Fibroblast of lung (primary cell): ENCODE measurements around the gene LOXHD1. TPM values are rescaled to one million over a fixed set of nuclear protein-coding genes. Genes with fewer than 3 reads are reported as not detected.

Source experiments
- DNase-seq, 2 donors: peaks; one replicate each; pipeline versions ENCODE4 v3.0.0 to v3.0.0-alpha.2; 2010; ENCODE audit warnings: low read depth in 2 of 2
- H2AFZ ChIP-seq: 2 replicates; pipeline ENCODE4 v1.5.1; 2012; ENCODE audit warnings: low read length, control low read depth, inconsistent platforms
- H3K27ac ChIP-seq: 2 replicates; pipeline ENCODE4 v1.5.1; 2011; ENCODE audit warnings: low read length, control low read depth; ENCODE audit not compliant: insufficient read depth
- H3K27me3 ChIP-seq: 2 replicates; pipeline ENCODE4 v1.5.1; 2011; ENCODE audit warnings: mild to moderate bottlenecking, low read length; ENCODE audit not compliant: control insufficient read depth, insufficient read depth
- H3K36me3 ChIP-seq: 2 replicates; pipeline ENCODE4 v1.5.1; 2011; ENCODE audit warnings: low read length; ENCODE audit not compliant: control insufficient read depth, insufficient read depth
- H3K4me1 ChIP-seq: 2 replicates; pipeline ENCODE4 v1.5.1; 2011; ENCODE audit warnings: low read length; ENCODE audit not compliant: control insufficient read depth, insufficient read depth; ENCODE audit errors: extremely low read depth
- H3K4me2 ChIP-seq: 2 replicates; pipeline ENCODE4 v1.5.1; 2011; ENCODE audit warnings: low read length, control low read depth; ENCODE audit not compliant: insufficient read depth; ENCODE audit errors: extremely low read depth
- H3K4me3 ChIP-seq, 4 experiments: fragments of 200-600 bp in 1 of 4; sonication (generic) in 1 of 4; replicated peaks in 1 of 4; 2 replicates each; pipeline ENCODE4 v1.5.1; 2011 to 2016; ENCODE audit warnings: low read length in 4 of 4, low read depth in 3 of 4, mild to moderate bottlenecking in 3 of 4, control low read depth in 2 of 4, inconsistent platforms in 1 of 4, mixed read lengths in 1 of 4; ENCODE audit not compliant: insufficient read depth in 1 of 4; ENCODE audit errors: control extremely low read depth in 1 of 4
- H3K79me2 ChIP-seq: 2 replicates; pipeline ENCODE4 v1.5.1; 2012; ENCODE audit warnings: mild to moderate bottlenecking, low read length, inconsistent platforms; ENCODE audit not compliant: control insufficient read depth, insufficient read depth
- H3K9ac ChIP-seq: 2 replicates; pipeline ENCODE4 v1.5.1; 2011; ENCODE audit warnings: mild to moderate bottlenecking, low read length, control low read depth; ENCODE audit not compliant: insufficient read depth
- H3K9me3 ChIP-seq: 2 replicates; pipeline ENCODE4 v1.5.1; 2012; ENCODE audit warnings: low read depth, low read length; ENCODE audit not compliant: control insufficient read depth, insufficient read depth
- H4K20me1 ChIP-seq: 2 replicates; pipeline ENCODE4 v1.5.1; 2011; ENCODE audit warnings: low read length; ENCODE audit not compliant: control insufficient read depth, insufficient read depth; ENCODE audit errors: extremely low read depth
- CTCF ChIP-seq, 2 donors: IDR thresholded peaks in 1 of 2; conservative IDR thresholded peaks in 1 of 2; 1 replicate in 1 of 2; 2 replicates in 1 of 2; pipeline ENCODE4 v1.5.1; 2011 to 2012; ENCODE audit warnings: low read length in 2 of 2, control low read depth in 1 of 2, inconsistent platforms in 1 of 2, low read depth in 1 of 2, mild to moderate bottlenecking in 1 of 2
- EZH2 ChIP-seq: IDR thresholded peaks from 2 replicates; pipeline ENCODE4 v1.5.1; 2012; ENCODE audit warnings: low read length, control low read depth, mild to moderate bottlenecking; ENCODE audit errors: missing control alignments
- polyA plus RNA-seq, 2 donors: library from polyadenylated mRNA; depleted of rRNA in 1 of 2; stranded (reverse) in 1 of 2; unstranded in 1 of 2; fragments of >200 nt; gene quantifications; 2 replicates each; pipeline ENCODE4 v1.2.1, GENCODE V29; 2011 to 2012; ENCODE audit warnings: missing spikeins in 1 of 2
- total RNA-seq: library from RNA; depleted of rRNA; stranded (reverse); fragments of >200 nt; gene quantifications from 2 replicates; pipeline ENCODE4 v1.2.1, GENCODE V29; 2014

LOXHD1 gene
- total and polyA plus RNA-seq, 2 donors (not counting 1 experiment from before 2014, with no cell fraction given), result not detected

- H3K27me3 ChIP-seq, result no peaks in the 10 kb centered on the region
- TF ChIP-seq CTCF (conservative IDR thresholded peaks at IDR 0.05 in 1 of 2, IDR thresholded peaks at IDR 0.05 in 1 of 2; ENCODE audit: low read depth in 1 of 2, low read length in 2 of 2) (no peak), EZH2 (no peak)
- H3K9me3 ChIP-seq, result no peaks in the 10 kb centered on the region
- H3K4me1 ChIP-seq, result no peaks in the 10 kb centered on the region
- H3K4me2 ChIP-seq, result no peak overlapping the region
- H3K36me3 ChIP-seq, result no peaks in the 10 kb centered on the region
- no peak overlapping the region for H2AFZ ChIP-seq
- H3K9ac ChIP-seq, result no peak overlapping the region
- no peak overlapping the region for H3K27ac ChIP-seq
- H4K20me1 ChIP-seq, result no peaks in the 10 kb centered on the region
- H3K4me3 ChIP-seq, result no peak overlapping the region
- no peaks in the 10 kb centered on the region for H3K79me2 ChIP-seq
- DNase-seq, result no peak
These were observed 37.5 kb downstream of the LOXHD1 start for GRCh38 chr18:46619559-46619958.

DNA sequence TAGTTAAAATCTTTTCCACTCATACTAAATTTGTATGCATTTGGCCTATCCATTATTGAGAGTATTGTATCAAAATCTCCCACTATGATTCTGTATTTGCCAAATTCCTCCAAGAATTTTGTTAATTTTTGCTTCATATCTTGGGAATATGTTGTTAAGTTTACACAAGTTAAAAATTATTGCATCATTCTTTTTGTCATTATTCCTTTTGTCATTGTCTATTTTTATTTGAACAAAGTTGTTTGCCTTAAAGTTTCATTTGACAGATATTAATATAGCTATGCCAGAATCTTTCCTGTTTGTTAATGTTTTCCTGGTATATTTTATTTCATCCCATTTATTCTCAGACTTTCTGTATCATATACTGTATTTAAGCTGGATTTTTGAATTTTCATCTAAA, 41.3 kb downstream of the LOXHD1 start:
- Histone ChIP-seq H3K9ac (no peak overlapping the region), H2AFZ (no peak overlapping the region), H3K27me3 (no peaks in the 10 kb centered on the region), H3K4me3 (no peak overlapping the region), H4K20me1 (no peaks in the 10 kb centered on the region), H3K9me3 (no peaks in the 10 kb centered on the region), H3K36me3 (no peaks in the 10 kb centered on the region), H3K4me1 (no peaks in the 10 kb centered on the region), H3K79me2 (no peaks in the 10 kb centered on the region), H3K27ac (no peak overlapping the region), H3K4me2 (no peak overlapping the region)
- no peak for DNase-seq
- TF ChIP-seq EZH2, result no peak
- no peak for TF ChIP-seq CTCF (conservative IDR thresholded peaks at IDR 0.05 in 1 of 2, IDR thresholded peaks at IDR 0.05 in 1 of 2; ENCODE audit: low read depth in 1 of 2, low read length in 2 of 2)

GRCh38 chr18:46609048-46609447, 48.0 kb downstream of the LOXHD1 start:
- no peak for DNase-seq
- Histone ChIP-seq H4K20me1 (no peaks in the 10 kb centered on the region), H3K36me3 (no peaks in the 10 kb centered on the region), H3K27ac (no peak overlapping the region), H2AFZ (no peak overlapping the region), H3K4me2 (no peak overlapping the region), H3K79me2 (no peaks in the 10 kb centered on the region), H3K9ac (no peak overlapping the region), H3K4me3 (no peak overlapping the region), H3K9me3 (no peaks in the 10 kb centered on the region), H3K27me3 (no peaks in the 10 kb centered on the region), H3K4me1 (no peaks in the 10 kb centered on the region)
- no peak for TF ChIP-seq EZH2
